EL (cell line): ENCODE data around the gene PAPPA.

Experiments
- DNase-seq: peaks from one replicate; pipeline ENCODE4 v3.0.0-alpha.2; 2016

PAPPA gene

GRCh38 chr9:116430849-116431248 lies 277.3 kb downstream of the PAPPA start:
- no peak for DNase-seq

- DNase-seq = no peak
These were observed 278.5 kb downstream of the PAPPA start for GRCh38 chr9:116432051-116432450.

- DNase-seq = no peak
These were observed 280.7 kb downstream of the PAPPA start for GRCh38 chr9:116434314-116434713.

GRCh38 chr9:116435706-116436105 lies 282.1 kb downstream of the PAPPA start:
- no peak for DNase-seq

GRCh38 chr9:116436121-116436520 lies 282.5 kb downstream of the PAPPA start:
- DNase-seq = no peak

GRCh38 chr9:116437411-116438370 lies 284.1 kb downstream of the PAPPA start:
- no peak for DNase-seq

- DNase-seq = no peak
These were observed 288.9 kb downstream of the PAPPA start for GRCh38 chr9:116442528-116442927.

- DNase-seq = no peak
These were observed 294.3 kb downstream of the PAPPA start for GRCh38 chr9:116447934-116448333.

GRCh38 chr9:116448431-116448830 lies 294.8 kb downstream of the PAPPA start:
- no peak for DNase-seq

- DNase-seq = no peak
These were observed 296.4 kb downstream of the PAPPA start for GRCh38 chr9:116449949-116450348.

GRCh38 chr9:116450378-116451139 lies 297.0 kb downstream of the PAPPA start:
- DNase-seq = peak; percentile 69

- no peak for DNase-seq
These were observed 298.0 kb downstream of the PAPPA start for GRCh38 chr9:116451500-116452115.
